PC-3 (cell line): Measurements from ENCODE around the gene SCN1B. TPM values are rescaled to one million over a fixed set of nuclear protein-coding genes. Genes with fewer than 3 reads are reported as not detected.

Experiments used
- ATAC-seq: fragments of 200-7000 bp; cut with Tn5 transposase; 2 replicates; pipeline ENCODE4 v1.9.1; 2020; ENCODE audit warnings: mild to moderate bottlenecking, moderate library complexity
- BruUV-seq: library from RNA; stranded (reverse); fragments of 400-500 nt; replicated peaks from 2 replicates; lab custom pipeline; 2021; lab: Mats Ljungman, UMichigan
- CTCF ChIA-PET: fragments of 300-600 bp; sonication (Branson Sonifier 250); formaldehyde crosslinking; loops from one replicate; lab custom pipeline; 2022; ENCODE audit warnings: antibody characterized with exemption; lab: Charles Lee
- POLR2A ChIA-PET: fragments of 300-600 bp; sonication (Branson Sonifier 250); formaldehyde crosslinking; loops from one replicate; lab custom pipeline; 2022; ENCODE audit warnings: antibody characterized with exemption; ENCODE audit not compliant: unreplicated experiment; lab: Charles Lee
- DNase-seq: peaks from one replicate; pipeline ENCODE4 v3.0.0-alpha.2; 2015
- H2AFZ ChIP-seq: fragments of 300-600 bp; sonication (generic); 2 replicates; pipeline ENCODE4 v1.6.0; 2016; ENCODE audit warnings: antibody characterized with exemption, low read length
- H3F3A ChIP-seq: fragments of 300-600 bp; sonication (generic); one replicate; pipeline ENCODE4 v1.6.0; 2017; ENCODE audit warnings: antibody characterized with exemption, low read length, control low read depth, mild to moderate bottlenecking; ENCODE audit not compliant: unreplicated experiment
- H3K27ac ChIP-seq: fragments of 300-600 bp; sonication (generic); 2 replicates; pipeline ENCODE4 v1.5.1; 2016; ENCODE audit warnings: mild to moderate bottlenecking, low read length
- H3K27me3 ChIP-seq: fragments of 300-600 bp; sonication (generic); 2 replicates; pipeline ENCODE4 v1.6.1; 2016; ENCODE audit warnings: low read length, mixed read lengths
- H3K36me3 ChIP-seq: fragments of 300-600 bp; sonication (generic); 2 replicates; pipeline ENCODE4 v1.6.1; 2016; ENCODE audit warnings: low read depth, mixed run types, low read length, mixed read lengths
- H3K4me1 ChIP-seq: fragments of 300-600 bp; sonication (generic); 2 replicates; pipeline ENCODE4 v1.5.1; 2016; ENCODE audit warnings: low read length; ENCODE audit not compliant: insufficient read depth
- H3K4me2 ChIP-seq: fragments of 300-600 bp; sonication (generic); 2 replicates; pipeline ENCODE4 v1.6.0; 2016; ENCODE audit warnings: low read length
- H3K4me3 ChIP-seq: fragments of 300-600 bp; sonication (generic); 2 replicates; pipeline ENCODE4 v1.5.1; 2016; ENCODE audit warnings: mild to moderate bottlenecking, low read length, mixed read lengths
- H3K79me2 ChIP-seq: fragments of 300-600 bp; sonication (generic); 2 replicates; pipeline ENCODE4 v1.6.1; 2017; ENCODE audit warnings: low read length, mixed read lengths
- H3K9ac ChIP-seq: fragments of 300-600 bp; sonication (generic); 2 replicates; pipeline ENCODE4 v1.6.0; 2016; ENCODE audit warnings: mild to moderate bottlenecking, low read length
- H3K9me2 ChIP-seq: fragments of 300-600 bp; sonication (generic); replicated peaks from 2 replicates; pipeline ENCODE4 v1.6.1; 2016; ENCODE audit warnings: mixed run types, low read length, mixed read lengths
- H3K9me3 ChIP-seq: fragments of 300-600 bp; sonication (generic); 2 replicates; pipeline ENCODE4 v1.6.1; 2016; ENCODE audit warnings: low read length, mixed read lengths
- H4K20me1 ChIP-seq: fragments of 300-600 bp; sonication (generic); 2 replicates; pipeline ENCODE4 v1.6.1; 2016; ENCODE audit warnings: low read length, mixed read lengths
- EZH2 ChIP-seq: fragments of 300-600 bp; sonication (generic); IDR thresholded peaks from one replicate; pipeline ENCODE4 v1.6.1; 2017; ENCODE audit warnings: antibody characterized with exemption, mild to moderate bottlenecking, low read length; ENCODE audit not compliant: unreplicated experiment
- EZH2phosphoT487 ChIP-seq: fragments of 300-600 bp; sonication (generic); IDR thresholded peaks from 2 replicates; pipeline ENCODE4 v1.6.1; 2018; ENCODE audit warnings: mild to moderate bottlenecking, antibody characterized with exemption, low read length, borderline replicate concordance
- intact Hi-C: fragments of 100-400 bp; cut with micrococcal nuclease; formaldehyde crosslinking; loops from 2 replicates; pipeline ENCODE4 v1.9.0; 2023
- total RNA-seq: library from RNA; depleted of rRNA; stranded (reverse); fragments of >200 nt; gene quantifications from 2 replicates; pipeline ENCODE4 v1.2.3, GENCODE V29; 2014
- TF ChIP-seq, protein P1 (sequence below): fragments of 300-600 bp; sonication (generic); conservative IDR thresholded peaks from 2 replicates; pipeline ENCODE4 v1.5.1; 2017; ENCODE audit warnings: antibody characterized with exemption, low read depth, mild to moderate bottlenecking, low read length

SCN1B gene
- total RNA-seq, 1 experiment from 2014 or later, result 1.7 TPM

DNA sequence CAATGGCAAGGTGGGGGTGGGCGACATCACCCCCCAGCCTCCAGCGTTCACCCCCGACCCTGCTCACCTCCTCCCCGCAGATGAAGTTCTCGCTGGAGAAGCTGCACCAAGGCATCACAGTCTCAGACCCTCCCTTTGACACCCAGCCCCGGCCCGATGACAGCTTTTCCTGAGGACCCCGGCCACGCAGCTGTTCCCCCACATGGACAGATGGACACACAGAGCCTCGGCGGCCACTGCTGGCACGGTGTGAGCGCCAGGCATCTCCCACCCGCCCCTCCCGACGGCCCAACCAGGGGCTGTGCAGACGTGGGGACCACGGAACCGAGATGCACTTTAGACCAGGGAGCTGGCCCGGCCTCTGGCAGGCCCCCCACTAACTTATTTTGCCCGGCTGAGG is 4.3 kb upstream of the SCN1B start:
- H3K4me2 ChIP-seq, result no peak overlapping the region
- ChIA-PET POLR2A (no interaction called here), CTCF (no interaction called here)
- intact Hi-C loops, result no loop called here
- H3K36me3 ChIP-seq, result peaks cover 3% of the 10 kb centered on the region; the same call in 1 of the 2 replicates
- DNase-seq, result no peak
- 0 out of 2 replicates have a peak, but pooled peaks cover 4% of the 10 kb centered on the region for H3K4me1 ChIP-seq
- TF ChIP-seq, protein P1, sequence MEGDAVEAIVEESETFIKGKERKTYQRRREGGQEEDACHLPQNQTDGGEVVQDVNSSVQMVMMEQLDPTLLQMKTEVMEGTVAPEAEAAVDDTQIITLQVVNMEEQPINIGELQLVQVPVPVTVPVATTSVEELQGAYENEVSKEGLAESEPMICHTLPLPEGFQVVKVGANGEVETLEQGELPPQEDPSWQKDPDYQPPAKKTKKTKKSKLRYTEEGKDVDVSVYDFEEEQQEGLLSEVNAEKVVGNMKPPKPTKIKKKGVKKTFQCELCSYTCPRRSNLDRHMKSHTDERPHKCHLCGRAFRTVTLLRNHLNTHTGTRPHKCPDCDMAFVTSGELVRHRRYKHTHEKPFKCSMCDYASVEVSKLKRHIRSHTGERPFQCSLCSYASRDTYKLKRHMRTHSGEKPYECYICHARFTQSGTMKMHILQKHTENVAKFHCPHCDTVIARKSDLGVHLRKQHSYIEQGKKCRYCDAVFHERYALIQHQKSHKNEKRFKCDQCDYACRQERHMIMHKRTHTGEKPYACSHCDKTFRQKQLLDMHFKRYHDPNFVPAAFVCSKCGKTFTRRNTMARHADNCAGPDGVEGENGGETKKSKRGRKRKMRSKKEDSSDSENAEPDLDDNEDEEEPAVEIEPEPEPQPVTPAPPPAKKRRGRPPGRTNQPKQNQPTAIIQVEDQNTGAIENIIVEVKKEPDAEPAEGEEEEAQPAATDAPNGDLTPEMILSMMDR, result no peak
- TF ChIP-seq EZH2phosphoT487 (no peak), EZH2 (no peak)
- H4K20me1 ChIP-seq, result no peaks in the 10 kb centered on the region
- no TSS peak for BruUV-seq
- no peaks in the 10 kb centered on the region for H3F3A ChIP-seq
- ATAC-seq, result no peak
- H3K27ac ChIP-seq, result no peak overlapping the region
- H3K9ac ChIP-seq, result no peak overlapping the region
- no peak overlapping the region for H2AFZ ChIP-seq
- H3K9me3 ChIP-seq, result no peaks in the 10 kb centered on the region
- H3K4me3 ChIP-seq, result no peak overlapping the region
- no peaks in the 10 kb centered on the region for H3K27me3 ChIP-seq
- H3K79me2 ChIP-seq, result no peaks in the 10 kb centered on the region
- no peaks in the 10 kb centered on the region for H3K9me2 ChIP-seq

- Histone ChIP-seq H3K4me2 (no peak overlapping the region), H3K9me2 (no peaks in the 10 kb centered on the region), H3F3A (no peaks in the 10 kb centered on the region), H3K27ac (no peak overlapping the region), H4K20me1 (no peaks in the 10 kb centered on the region), H2AFZ (no peak overlapping the region), H3K79me2 (no peaks in the 10 kb centered on the region), H3K4me1 (0 out of 2 replicates have a peak, but pooled peaks cover 4% of the 10 kb centered on the region), H3K27me3 (no peaks in the 10 kb centered on the region), H3K9me3 (no peaks in the 10 kb centered on the region), H3K36me3 (peaks cover 3% of the 10 kb centered on the region; the same call in 1 of the 2 replicates), H3K9ac (no peak overlapping the region), H3K4me3 (no peak overlapping the region)
- POLR2A ChIA-PET, result no interaction called here
- TF ChIP-seq EZH2, result no peak
- TF ChIP-seq, protein P1, result no peak
- no peak for TF ChIP-seq EZH2phosphoT487
- BruUV-seq, result no TSS peak
- DNase-seq (no peak), ATAC-seq (no peak)
- intact Hi-C loops, result no loop called here
- CTCF ChIA-PET, result no interaction called here
Measured at GRCh38 chr19:35026418-35026817, 3.9 kb upstream of the SCN1B start.

DNA sequence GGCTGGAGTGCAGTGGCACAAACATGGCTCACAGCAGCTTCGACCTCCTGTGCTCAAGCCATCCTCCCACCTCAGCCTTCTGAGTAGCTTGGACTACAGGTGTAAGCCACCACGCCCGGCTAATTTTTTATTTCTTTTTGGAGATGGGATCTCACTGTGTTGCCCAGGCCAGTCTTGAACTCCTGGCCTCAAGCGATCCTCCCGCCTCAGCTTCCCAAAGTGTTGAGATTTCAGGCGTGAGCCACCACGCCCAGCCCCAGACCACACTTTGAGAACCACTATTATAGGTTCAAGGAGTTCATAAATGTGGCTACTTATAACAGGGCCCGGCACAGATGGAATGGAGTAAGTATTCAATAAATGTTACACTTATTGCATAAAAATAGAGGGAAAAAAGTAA is 3.3 kb upstream of the SCN1B start:
- intact Hi-C loops, result no loop called here

More for the DNA sequence above, 3.3 kb upstream of the SCN1B start:
- H3K9me3 ChIP-seq, result no peaks in the 10 kb centered on the region
- DNase-seq (no peak), ATAC-seq (no peak)
- no peak overlapping the region for H3K27ac ChIP-seq
- no peaks in the 10 kb centered on the region for H3K27me3 ChIP-seq
- CTCF ChIA-PET, result no interaction called here
- POLR2A ChIA-PET, result no interaction called here
- TF ChIP-seq, protein P1, result no peak
- TF ChIP-seq EZH2, result no peak
- no peak for TF ChIP-seq EZH2phosphoT487
- H3K4me3 ChIP-seq, result no peak overlapping the region
- no peaks in the 10 kb centered on the region for H4K20me1 ChIP-seq
- no peaks in the 10 kb centered on the region for H3F3A ChIP-seq
- H2AFZ ChIP-seq, result no peak overlapping the region
- H3K9me2 ChIP-seq, result no peaks in the 10 kb centered on the region
- 0 out of 2 replicates have a peak, but pooled peaks cover 4% of the 10 kb centered on the region for H3K4me1 ChIP-seq
- BruUV-seq, result no TSS peak
- H3K4me2 ChIP-seq, result no peak overlapping the region
- H3K79me2 ChIP-seq, result no peaks in the 10 kb centered on the region
- H3K36me3 ChIP-seq, result peaks cover 3% of the 10 kb centered on the region; the same call in 1 of the 2 replicates
- no peak overlapping the region for H3K9ac ChIP-seq
